A549 (cell line): ENCODE data around the gene EPHB1.

Experiments
- CTCF ChIP-seq: fragments of >200 bp; sonication (Bioruptor Twin); formaldehyde crosslinking; IDR thresholded peaks from 3 replicates; pipeline ENCODE4 v1.5.1; 2016
- EHMT2 ChIP-seq: fragments of 200-600 bp; sonication (generic); IDR thresholded peaks from 2 replicates; pipeline ENCODE4 v1.6.1; 2016; ENCODE audit warnings: antibody characterized with exemption, low read depth, mild to moderate bottlenecking, moderate library complexity
- MAFK ChIP-seq: fragments of 450-650 bp; IDR thresholded peaks from 2 replicates; pipeline ENCODE4 v1.6.1; 2014; ENCODE audit not compliant: partially characterized antibody
- NFE2L2 ChIP-seq: fragments of 150-350 bp; conservative IDR thresholded peaks from 2 replicates; pipeline ENCODE4 v1.6.1; 2014; ENCODE audit warnings: low read length
- POLR2A ChIP-seq: IDR thresholded peaks from 2 replicates; pipeline ENCODE4 v1.6.1; 2012; ENCODE audit warnings: mild to moderate bottlenecking, low read length
- TF ChIP-seq, protein P1 (sequence below): fragments of 200-600 bp; sonication (generic); IDR thresholded peaks from 2 replicates; pipeline ENCODE4 v1.6.1; 2016; ENCODE audit warnings: antibody characterized with exemption, mild to moderate bottlenecking, moderate library complexity

DNA sequence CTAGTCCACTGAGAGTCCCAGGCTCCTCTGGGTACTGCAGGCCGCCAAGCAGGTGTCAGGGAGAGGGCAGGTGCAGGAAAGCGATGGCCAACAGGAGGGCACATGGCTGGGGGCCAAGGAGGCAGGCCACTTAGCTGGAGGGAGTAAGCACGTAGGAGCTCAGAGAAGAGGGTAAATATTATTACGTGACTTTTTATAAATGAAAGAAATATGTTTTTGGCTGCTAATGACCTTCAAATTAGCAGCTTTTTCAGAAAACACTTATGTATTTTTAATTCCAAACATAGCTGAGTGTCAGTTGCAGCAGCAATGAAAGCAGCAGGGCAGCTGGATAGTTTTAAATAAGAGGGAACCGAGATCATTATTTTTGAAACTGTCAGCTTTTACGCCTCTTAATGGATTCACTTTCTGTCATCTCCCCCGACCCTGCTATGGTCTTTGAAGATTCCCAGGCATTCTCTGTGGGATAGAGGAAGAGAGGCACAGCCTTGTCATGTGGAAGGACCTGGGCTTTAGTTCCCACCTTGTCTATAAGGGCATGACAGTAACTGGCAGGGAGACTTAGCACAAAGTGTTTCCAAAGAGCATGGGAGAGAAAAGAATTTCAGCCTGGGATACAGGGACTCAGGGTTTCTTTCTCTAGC lies 477.1 kb downstream of the EPHB1 start:
- TF ChIP-seq POLR2A (no peak), EHMT2 (no peak), CTCF (no peak), NFE2L2 (no peak), MAFK (no peak)
- TF ChIP-seq, protein P1, sequence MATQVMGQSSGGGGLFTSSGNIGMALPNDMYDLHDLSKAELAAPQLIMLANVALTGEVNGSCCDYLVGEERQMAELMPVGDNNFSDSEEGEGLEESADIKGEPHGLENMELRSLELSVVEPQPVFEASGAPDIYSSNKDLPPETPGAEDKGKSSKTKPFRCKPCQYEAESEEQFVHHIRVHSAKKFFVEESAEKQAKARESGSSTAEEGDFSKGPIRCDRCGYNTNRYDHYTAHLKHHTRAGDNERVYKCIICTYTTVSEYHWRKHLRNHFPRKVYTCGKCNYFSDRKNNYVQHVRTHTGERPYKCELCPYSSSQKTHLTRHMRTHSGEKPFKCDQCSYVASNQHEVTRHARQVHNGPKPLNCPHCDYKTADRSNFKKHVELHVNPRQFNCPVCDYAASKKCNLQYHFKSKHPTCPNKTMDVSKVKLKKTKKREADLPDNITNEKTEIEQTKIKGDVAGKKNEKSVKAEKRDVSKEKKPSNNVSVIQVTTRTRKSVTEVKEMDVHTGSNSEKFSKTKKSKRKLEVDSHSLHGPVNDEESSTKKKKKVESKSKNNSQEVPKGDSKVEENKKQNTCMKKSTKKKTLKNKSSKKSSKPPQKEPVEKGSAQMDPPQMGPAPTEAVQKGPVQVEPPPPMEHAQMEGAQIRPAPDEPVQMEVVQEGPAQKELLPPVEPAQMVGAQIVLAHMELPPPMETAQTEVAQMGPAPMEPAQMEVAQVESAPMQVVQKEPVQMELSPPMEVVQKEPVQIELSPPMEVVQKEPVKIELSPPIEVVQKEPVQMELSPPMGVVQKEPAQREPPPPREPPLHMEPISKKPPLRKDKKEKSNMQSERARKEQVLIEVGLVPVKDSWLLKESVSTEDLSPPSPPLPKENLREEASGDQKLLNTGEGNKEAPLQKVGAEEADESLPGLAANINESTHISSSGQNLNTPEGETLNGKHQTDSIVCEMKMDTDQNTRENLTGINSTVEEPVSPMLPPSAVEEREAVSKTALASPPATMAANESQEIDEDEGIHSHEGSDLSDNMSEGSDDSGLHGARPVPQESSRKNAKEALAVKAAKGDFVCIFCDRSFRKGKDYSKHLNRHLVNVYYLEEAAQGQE, result no peak
